Panc1 (cell line): ENCODE measurements around the gene EIF6.

Experiments
- CTCF ChIP-seq: fragments of 450-650 bp; IDR thresholded peaks from 2 replicates; pipeline ENCODE4 v1.5.1; 2017; ENCODE audit warnings: mild to moderate bottlenecking
- POLR2AphosphoS5 ChIP-seq: IDR thresholded peaks from 2 replicates; pipeline ENCODE4 v1.6.1; 2012; ENCODE audit warnings: mild to moderate bottlenecking, low read depth, low read length, moderate library complexity
- TF ChIP-seq, protein P1 (sequence below), 2 experiments: IDR thresholded peaks; 2 replicates each; pipeline ENCODE4 v1.6.1; 2011 to 2012; ENCODE audit warnings: low read depth in 2 of 2, control low read depth in 1 of 2, low read length in 1 of 2, mild to moderate bottlenecking in 1 of 2, moderate library complexity in 1 of 2; ENCODE audit not compliant: insufficient read depth in 1 of 2

- TF ChIP-seq CTCF (no peak), POLR2AphosphoS5 (no peak)
- TF ChIP-seq, protein P1, sequence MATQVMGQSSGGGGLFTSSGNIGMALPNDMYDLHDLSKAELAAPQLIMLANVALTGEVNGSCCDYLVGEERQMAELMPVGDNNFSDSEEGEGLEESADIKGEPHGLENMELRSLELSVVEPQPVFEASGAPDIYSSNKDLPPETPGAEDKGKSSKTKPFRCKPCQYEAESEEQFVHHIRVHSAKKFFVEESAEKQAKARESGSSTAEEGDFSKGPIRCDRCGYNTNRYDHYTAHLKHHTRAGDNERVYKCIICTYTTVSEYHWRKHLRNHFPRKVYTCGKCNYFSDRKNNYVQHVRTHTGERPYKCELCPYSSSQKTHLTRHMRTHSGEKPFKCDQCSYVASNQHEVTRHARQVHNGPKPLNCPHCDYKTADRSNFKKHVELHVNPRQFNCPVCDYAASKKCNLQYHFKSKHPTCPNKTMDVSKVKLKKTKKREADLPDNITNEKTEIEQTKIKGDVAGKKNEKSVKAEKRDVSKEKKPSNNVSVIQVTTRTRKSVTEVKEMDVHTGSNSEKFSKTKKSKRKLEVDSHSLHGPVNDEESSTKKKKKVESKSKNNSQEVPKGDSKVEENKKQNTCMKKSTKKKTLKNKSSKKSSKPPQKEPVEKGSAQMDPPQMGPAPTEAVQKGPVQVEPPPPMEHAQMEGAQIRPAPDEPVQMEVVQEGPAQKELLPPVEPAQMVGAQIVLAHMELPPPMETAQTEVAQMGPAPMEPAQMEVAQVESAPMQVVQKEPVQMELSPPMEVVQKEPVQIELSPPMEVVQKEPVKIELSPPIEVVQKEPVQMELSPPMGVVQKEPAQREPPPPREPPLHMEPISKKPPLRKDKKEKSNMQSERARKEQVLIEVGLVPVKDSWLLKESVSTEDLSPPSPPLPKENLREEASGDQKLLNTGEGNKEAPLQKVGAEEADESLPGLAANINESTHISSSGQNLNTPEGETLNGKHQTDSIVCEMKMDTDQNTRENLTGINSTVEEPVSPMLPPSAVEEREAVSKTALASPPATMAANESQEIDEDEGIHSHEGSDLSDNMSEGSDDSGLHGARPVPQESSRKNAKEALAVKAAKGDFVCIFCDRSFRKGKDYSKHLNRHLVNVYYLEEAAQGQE (IDR thresholded peaks at IDR 0.05; ENCODE audit: insufficient read depth in 1 of 2, low read depth in 2 of 2, low read length in 1 of 2), result no peak
Measured at GRCh38 chr20:35243317-35243716, 41.3 kb downstream of the EIF6 start.
